ENCODE data around the gene KIAA0586.

- peak in 2 of 3 experiments; percentile 19 to 33; a peak in 3 of 6 replicates for TF ChIP-seq CTCF (IDR thresholded peaks at IDR 0.05 in 2 of 3, conservative IDR thresholded peaks at IDR 0.05 in 1 of 3; ENCODE audit: borderline replicate concordance in 1 of 3, insufficient read depth in 1 of 3, low read depth in 2 of 3, low read length in 2 of 3)
- TF ChIP-seq EZH2 (IDR thresholded peaks at IDR 0.05): no peak
- no peak for TF ChIP-seq EZH2phosphoT487 (IDR thresholded peaks at IDR 0.05; ENCODE audit: borderline replicate concordance)
- no peak for TF ChIP-seq YY1 (IDR thresholded peaks at IDR 0.05; ENCODE audit: extremely low read depth, insufficient replicate concordance, low read depth, low read length)
- no peak for TF ChIP-seq POLR2AphosphoS5 (IDR thresholded peaks at IDR 0.05; ENCODE audit: low read depth, low read length)
- no peak for TF ChIP-seq POLR2A (IDR thresholded peaks at IDR 0.05; ENCODE audit: borderline replicate concordance, extremely low read depth, insufficient read depth, insufficient read length)
- TF ChIP-seq MAX (IDR thresholded peaks at IDR 0.05): no peak
Measured at GRCh38 chr14:58401587-58401986, 25.9 kb upstream of the KIAA0586 start.

All from HCT116 (cell line).